H9 (cell line): ENCODE measurements around the gene FADS1. TPM values are rescaled to one million over a fixed set of nuclear protein-coding genes. Genes with fewer than 3 reads are reported as not detected.

ENCODE experiments used
- DNase-seq: peaks from one replicate; pipeline ENCODE4 v3.0.0-alpha.2; 2017
- H2AFZ ChIP-seq: one replicate; pipeline ENCODE4 v1.6.1; 2013; ENCODE audit warnings: mild to moderate bottlenecking, low read length, control low read depth, moderate library complexity
- H2AK5ac ChIP-seq: 2 replicates; pipeline ENCODE4 v1.6.1; 2013; ENCODE audit warnings: low read length, control low read depth, mixed read lengths; ENCODE audit not compliant: insufficient read length
- H2BK120ac ChIP-seq: one replicate; pipeline ENCODE4 v1.6.1; 2013; ENCODE audit warnings: low read depth, mild to moderate bottlenecking, low read length, control low read depth, inconsistent platforms; ENCODE audit not compliant: poor library complexity, severe bottlenecking
- H2BK12ac ChIP-seq: 2 replicates; pipeline ENCODE4 v1.6.1; 2013; ENCODE audit warnings: low read length, control low read depth, mixed read lengths, low read depth; ENCODE audit not compliant: insufficient read length
- H2BK15ac ChIP-seq: 2 replicates; pipeline ENCODE4 v1.6.1; 2013; ENCODE audit warnings: low read depth, low read length, control low read depth
- H2BK20ac ChIP-seq: one replicate; pipeline ENCODE4 v1.6.1; 2013; ENCODE audit warnings: low read depth, mild to moderate bottlenecking, low read length, control low read depth, inconsistent platforms; ENCODE audit not compliant: poor library complexity, severe bottlenecking
- H2BK5ac ChIP-seq: 2 replicates; pipeline ENCODE4 v1.6.1; 2013; ENCODE audit warnings: low read length, control low read depth, mixed read lengths; ENCODE audit not compliant: insufficient read length
- H3K14ac ChIP-seq: 2 replicates; pipeline ENCODE4 v1.6.1; 2013; ENCODE audit warnings: low read length, control low read depth; ENCODE audit not compliant: insufficient read depth
- H3K18ac ChIP-seq: 2 replicates; pipeline ENCODE4 v1.6.1; 2013; ENCODE audit warnings: low read depth, mild to moderate bottlenecking, mixed read lengths, low read length, control low read depth; ENCODE audit not compliant: insufficient read length
- H3K23ac ChIP-seq: 2 replicates; pipeline ENCODE4 v1.6.1; 2013; ENCODE audit warnings: low read length, control low read depth, mixed read lengths, low read depth; ENCODE audit not compliant: insufficient read length
- H3K23me2 ChIP-seq: 2 replicates; pipeline ENCODE4 v1.6.1; 2013; ENCODE audit warnings: low read depth, mild to moderate bottlenecking, mixed read lengths, low read length, control low read depth; ENCODE audit not compliant: insufficient read length, poor library complexity, severe bottlenecking
- H3K27ac ChIP-seq: 2 replicates; pipeline ENCODE4 v1.5.1; 2013; ENCODE audit warnings: low read length, control low read depth, mixed read lengths, low read depth; ENCODE audit not compliant: insufficient read length
- H3K27me3 ChIP-seq: 2 replicates; pipeline ENCODE4 v1.6.1; 2013; ENCODE audit warnings: low read length, control low read depth, inconsistent platforms; ENCODE audit not compliant: insufficient read depth
- H3K4ac ChIP-seq: 2 replicates; pipeline ENCODE4 v1.6.1; 2013; ENCODE audit warnings: low read depth, mild to moderate bottlenecking, control low read depth, inconsistent platforms, low read length, moderate library complexity
- H3K4me1 ChIP-seq: 2 replicates; pipeline ENCODE4 v1.6.1; 2013; ENCODE audit warnings: low read length, control low read depth, inconsistent platforms; ENCODE audit not compliant: insufficient read depth
- H3K4me2 ChIP-seq: 2 replicates; pipeline ENCODE4 v1.6.1; 2013; ENCODE audit warnings: low read length, control low read depth, mixed read lengths; ENCODE audit not compliant: insufficient read length, insufficient read depth
- H3K56ac ChIP-seq: 2 replicates; pipeline ENCODE4 v1.6.1; 2013; ENCODE audit warnings: low read depth, mild to moderate bottlenecking, mixed read lengths, low read length, control low read depth; ENCODE audit not compliant: insufficient read length
- H3K79me1 ChIP-seq: 2 replicates; pipeline ENCODE4 v1.6.1; 2013; ENCODE audit warnings: low read depth, mild to moderate bottlenecking, moderate library complexity, low read length, control low read depth, inconsistent platforms; ENCODE audit not compliant: insufficient read depth, poor library complexity, severe bottlenecking
- H3K79me2 ChIP-seq: 2 replicates; pipeline ENCODE4 v1.6.1; 2013; ENCODE audit warnings: low read length, control low read depth, inconsistent platforms; ENCODE audit not compliant: insufficient read depth
- H3K9ac ChIP-seq: 2 replicates; pipeline ENCODE4 v1.6.1; 2013; ENCODE audit warnings: low read length, control low read depth, mixed read lengths; ENCODE audit not compliant: insufficient read length; ENCODE audit errors: extremely low read depth
- H3K9me3 ChIP-seq: one replicate; pipeline ENCODE4 v1.6.1; 2013; ENCODE audit warnings: low read depth, low read length, inconsistent platforms; ENCODE audit not compliant: control insufficient read depth
- H3T11ph ChIP-seq: one replicate; pipeline ENCODE4 v1.6.1; 2013; ENCODE audit warnings: mild to moderate bottlenecking, low read length, control low read depth, inconsistent platforms
- H4K20me1 ChIP-seq: one replicate; pipeline ENCODE4 v1.6.1; 2013; ENCODE audit not compliant: control insufficient read depth, insufficient read length, insufficient read depth
- H4K5ac ChIP-seq: 2 replicates; pipeline ENCODE4 v1.6.1; 2013; ENCODE audit warnings: low read depth, mild to moderate bottlenecking, mixed read lengths, low read length, control low read depth; ENCODE audit not compliant: insufficient read length
- H4K8ac ChIP-seq: replicated peaks from 2 replicates; pipeline ENCODE4 v1.6.1; 2013; ENCODE audit warnings: low read length, control low read depth, mixed read lengths, low read depth; ENCODE audit not compliant: insufficient read length
- H4K91ac ChIP-seq: 2 replicates; pipeline ENCODE4 v1.6.1; 2013; ENCODE audit warnings: low read depth, mild to moderate bottlenecking, moderate library complexity, mixed read lengths, low read length, control low read depth; ENCODE audit not compliant: insufficient read length
- H3K27ac Mint-ChIP-seq, 3 experiments: 2 replicates in 2 of 3; 3 replicates in 1 of 3; pipeline ENCODE4 v1.8.0; 2020 to 2021; ENCODE audit warnings: mixed read lengths in 3 of 3, mild to moderate bottlenecking in 1 of 3, moderate library complexity in 1 of 3
- H3K27me3 Mint-ChIP-seq: 2 replicates; pipeline ENCODE4 v1.8.0; 2021; ENCODE audit warnings: low read depth, mild to moderate bottlenecking, moderate library complexity, mixed read lengths
- H3K36me3 Mint-ChIP-seq, 3 experiments: 2 replicates in 2 of 3; 3 replicates in 1 of 3; pipeline ENCODE4 v1.8.0; 2020 to 2021; ENCODE audit warnings: low read depth in 3 of 3, mixed read lengths in 3 of 3; ENCODE audit not compliant: insufficient read depth in 1 of 3
- H3K4me1 Mint-ChIP-seq, 2 experiments: 2 replicates each; pipeline ENCODE4 v1.8.0; 2020; ENCODE audit warnings: mixed read lengths in 2 of 2
- H3K4me3 Mint-ChIP-seq, 2 experiments: 2 replicates in 1 of 2; 3 replicates in 1 of 2; pipeline ENCODE4 v1.8.0; 2020 to 2021; ENCODE audit warnings: mild to moderate bottlenecking in 2 of 2, mixed read lengths in 2 of 2, moderate library complexity in 1 of 2
- H3K9me3 Mint-ChIP-seq, 2 experiments: 2 replicates in 1 of 2; 3 replicates in 1 of 2; pipeline ENCODE4 v1.8.0; 2020; ENCODE audit warnings: mild to moderate bottlenecking in 2 of 2, mixed read lengths in 2 of 2, moderate library complexity in 1 of 2
- WGBS: extraction: QIAGEN DNeasy Blood & Tissue Kit; methylation state at CpG from one replicate; pipeline ENCODE4 v1.1.7; 2013; ENCODE audit warnings: missing lambda C conversion rate, low lambda C conversion rate, mixed read lengths; ENCODE audit not compliant: insufficient read length; ENCODE audit errors: extremely low coverage; 5-methylcytosine and 5-hydroxymethylcytosine counted together
- total RNA-seq: library from RNA; stranded (reverse); gene quantifications from 2 replicates; pipeline ENCODE4 v1.2.1, GENCODE V29; 2021
- TF ChIP-seq, protein P1 (sequence below): fragments of 200-600 bp; sonication (generic); conservative IDR thresholded peaks from 3 replicates; pipeline ENCODE4 v1.8.0; 2021; ENCODE audit warnings: antibody characterized with exemption, mild to moderate bottlenecking

Gene FADS1
- total RNA-seq, 1 experiment from 2014 or later = 125 TPM

DNA sequence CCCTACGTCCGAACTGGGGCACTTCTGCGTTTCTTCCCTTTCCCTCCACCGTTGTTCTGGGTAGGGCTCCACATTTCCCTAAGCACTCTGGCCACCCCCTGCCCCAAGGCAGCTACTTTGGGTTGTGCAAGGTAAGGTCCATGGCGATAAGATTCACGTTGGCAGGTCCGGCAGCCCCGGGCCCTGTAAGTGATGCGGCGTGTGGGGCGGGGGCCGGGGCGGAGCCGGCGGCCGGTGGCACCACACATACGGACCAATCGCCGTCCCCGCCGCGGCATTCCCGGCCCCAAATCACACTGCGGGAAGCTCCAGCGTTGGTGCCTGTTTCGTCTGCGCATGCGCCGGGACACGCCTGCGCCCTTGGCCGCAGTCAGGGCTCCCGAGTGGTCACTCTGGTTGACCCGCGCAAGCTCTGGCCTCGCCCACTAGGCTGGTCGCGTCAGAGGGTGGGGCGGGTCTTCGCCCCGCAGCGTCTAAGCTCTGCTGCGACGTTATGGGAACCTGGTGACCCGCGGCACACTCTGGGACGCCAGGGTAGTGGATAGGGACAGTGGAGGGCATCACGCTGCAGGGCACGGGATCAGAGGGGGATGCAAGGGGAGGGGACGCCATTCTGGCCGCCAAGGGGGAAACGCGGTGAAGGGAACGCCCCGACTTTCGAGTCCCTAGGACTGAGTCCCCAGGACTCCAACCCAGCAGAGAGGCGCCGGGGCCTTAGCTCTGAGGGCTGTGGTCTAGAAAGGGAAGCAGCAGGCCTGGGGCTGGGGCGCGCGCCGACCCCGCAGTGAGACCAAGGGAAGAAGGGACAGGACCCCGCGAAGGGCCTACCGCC, 1.6 kb downstream of the FADS1 start:
- Histone ChIP-seq H2BK5ac (peak overlapping the region; percentile 23), H2AFZ (no peak overlapping the region)
- no CpG with 5 or more reads among the region's 66 CpGs for WGBS

More for the DNA sequence above, 1.6 kb downstream of the FADS1 start:
- no peak overlapping the region for H2AK5ac ChIP-seq
- no peak overlapping the region; the same call in 1 of the 2 replicates for H3K4ac ChIP-seq
- H3K56ac ChIP-seq = no peak overlapping the region
- TF ChIP-seq, protein P1, sequence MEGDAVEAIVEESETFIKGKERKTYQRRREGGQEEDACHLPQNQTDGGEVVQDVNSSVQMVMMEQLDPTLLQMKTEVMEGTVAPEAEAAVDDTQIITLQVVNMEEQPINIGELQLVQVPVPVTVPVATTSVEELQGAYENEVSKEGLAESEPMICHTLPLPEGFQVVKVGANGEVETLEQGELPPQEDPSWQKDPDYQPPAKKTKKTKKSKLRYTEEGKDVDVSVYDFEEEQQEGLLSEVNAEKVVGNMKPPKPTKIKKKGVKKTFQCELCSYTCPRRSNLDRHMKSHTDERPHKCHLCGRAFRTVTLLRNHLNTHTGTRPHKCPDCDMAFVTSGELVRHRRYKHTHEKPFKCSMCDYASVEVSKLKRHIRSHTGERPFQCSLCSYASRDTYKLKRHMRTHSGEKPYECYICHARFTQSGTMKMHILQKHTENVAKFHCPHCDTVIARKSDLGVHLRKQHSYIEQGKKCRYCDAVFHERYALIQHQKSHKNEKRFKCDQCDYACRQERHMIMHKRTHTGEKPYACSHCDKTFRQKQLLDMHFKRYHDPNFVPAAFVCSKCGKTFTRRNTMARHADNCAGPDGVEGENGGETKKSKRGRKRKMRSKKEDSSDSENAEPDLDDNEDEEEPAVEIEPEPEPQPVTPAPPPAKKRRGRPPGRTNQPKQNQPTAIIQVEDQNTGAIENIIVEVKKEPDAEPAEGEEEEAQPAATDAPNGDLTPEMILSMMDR = no peak
- Mint-ChIP-seq H3K27ac (peak overlapping the region; percentile 100), H3K9me3 (peaks cover 0 to 2% of the 10 kb centered on the region in 2 experiments; a peak in 2 of 5 replicates), H3K4me3 (peak overlapping the region; percentile 94 to 99), H3K4me1 (peaks cover 18 to 19% of the 10 kb centered on the region in 2 experiments), H3K27me3 (no peaks in the 10 kb centered on the region), H3K36me3 (peaks cover 38 to 44% (median 42%) of the 10 kb centered on the region in 3 experiments; a peak in 6 of 7 replicates)
- H3K27ac ChIP-seq = peak overlapping the region; percentile 76
- H3T11ph ChIP-seq = peak overlapping the region; percentile 24
- H3K23me2 ChIP-seq = peaks cover 6% of the 10 kb centered on the region
- no peak overlapping the region for H2BK15ac ChIP-seq
- H2BK12ac ChIP-seq = peak overlapping the region; percentile 10
- peak; percentile 99 for DNase-seq
- peak overlapping the region; percentile 92 for H3K18ac ChIP-seq
- peaks cover 8% of the 10 kb centered on the region for H3K4me1 ChIP-seq
- H3K9me3 ChIP-seq = no peaks in the 10 kb centered on the region
- no peak overlapping the region for H3K23ac ChIP-seq
- no peaks in the 10 kb centered on the region for H4K20me1 ChIP-seq
- no peak overlapping the region for H4K91ac ChIP-seq
- H3K79me1 ChIP-seq = no peaks in the 10 kb centered on the region
- H2BK20ac ChIP-seq = no peak overlapping the region
- H4K8ac ChIP-seq = no peak overlapping the region
- H4K5ac ChIP-seq = no peak overlapping the region
- no peak overlapping the region for H2BK120ac ChIP-seq
- peak overlapping the region; percentile 89 for H3K9ac ChIP-seq
- H3K27me3 ChIP-seq = no peaks in the 10 kb centered on the region
- peak overlapping the region; percentile 88 for H3K14ac ChIP-seq
- H3K79me2 ChIP-seq = peaks cover 5% of the 10 kb centered on the region; the same call in 1 of the 2 replicates
- H3K4me2 ChIP-seq = peak overlapping the region; percentile 58
